CD14-positive monocyte (primary cell): Measurements from ENCODE around the gene NEGR1. TPM values are rescaled to one million over a fixed set of nuclear protein-coding genes. Genes with fewer than 3 reads are reported as not detected.

Experiments used
- DNase-seq, 3 donors: peaks; one replicate each; pipeline ENCODE4 v3.0.0-alpha.2; 2011 to 2022
- H2AFZ ChIP-seq: 2 replicates; pipeline ENCODE4 v1.6.0; 2012; ENCODE audit warnings: mild to moderate bottlenecking, low read depth, low read length, inconsistent platforms; ENCODE audit not compliant: insufficient read depth, poor library complexity, severe bottlenecking
- H3K27ac ChIP-seq, 2 donors: 1 replicate in 1 of 2; 2 replicates in 1 of 2; pipeline ENCODE4 v1.5.1; 2012 to 2013; ENCODE audit warnings: low read length in 2 of 2, control low read depth in 1 of 2, inconsistent platforms in 1 of 2, low read depth in 1 of 2, mild to moderate bottlenecking in 1 of 2
- H3K27me3 ChIP-seq, 2 donors: one replicate each; pipeline versions ENCODE4 v1.6.0 to v1.6.1; 2011 to 2013; ENCODE audit warnings: low read length in 2 of 2; ENCODE audit not compliant: control insufficient read depth in 2 of 2, insufficient read depth in 2 of 2
- H3K36me3 ChIP-seq, 2 donors: replicated peaks in 1 of 2; 1 replicate in 1 of 2; 2 replicates in 1 of 2; pipeline versions ENCODE4 v1.5.1 to v1.6.1; 2012 to 2013; ENCODE audit warnings: low read length in 2 of 2, control low read depth in 1 of 2, inconsistent platforms in 1 of 2, mild to moderate bottlenecking in 1 of 2; ENCODE audit not compliant: insufficient read depth in 2 of 2, control insufficient read depth in 1 of 2
- H3K4me1 ChIP-seq, 2 donors: 1 replicate in 1 of 2; 2 replicates in 1 of 2; pipeline versions ENCODE4 v1.5.1 to v1.6.1; 2012 to 2013; ENCODE audit warnings: low read length in 2 of 2, control low read depth in 1 of 2, inconsistent platforms in 1 of 2, mild to moderate bottlenecking in 1 of 2, moderate library complexity in 1 of 2; ENCODE audit not compliant: insufficient read depth in 2 of 2, control insufficient read depth in 1 of 2
- H3K4me2 ChIP-seq: replicated peaks from 2 replicates; pipeline ENCODE3; 2012; ENCODE audit warnings: low read length, moderate library complexity, mild to moderate bottlenecking; ENCODE audit not compliant: poor library complexity, severe bottlenecking; ENCODE audit errors: extremely low read depth
- H3K4me3 ChIP-seq, 3 experiments: fragments of 200-600 bp in 1 of 3; sonication (generic) in 1 of 3; replicated peaks in 1 of 3; 1 replicate in 2 of 3; 2 replicates in 1 of 3; pipeline ENCODE4 v1.5.1; 2011 to 2013; ENCODE audit warnings: low read length in 3 of 3, mild to moderate bottlenecking in 3 of 3, control low read depth in 2 of 3, low read depth in 2 of 3, inconsistent platforms in 1 of 3, moderate library complexity in 1 of 3
- H3K79me2 ChIP-seq: 2 replicates; pipeline ENCODE4 v1.6.0; 2012; ENCODE audit warnings: mild to moderate bottlenecking, control low read depth, inconsistent platforms, low read length, moderate library complexity; ENCODE audit not compliant: insufficient read depth
- H3K9ac ChIP-seq: 2 replicates; pipeline ENCODE4 v1.6.0; 2017; ENCODE audit warnings: low read length, mild to moderate bottlenecking; ENCODE audit not compliant: insufficient read depth, poor library complexity, severe bottlenecking
- H3K9me3 ChIP-seq, 2 donors: replicated peaks in 1 of 2; 1 replicate in 1 of 2; 2 replicates in 1 of 2; pipeline versions ENCODE4 v1.5.1 to v1.6.1; 2012 to 2013; ENCODE audit warnings: low read length in 2 of 2, control low read depth in 1 of 2; ENCODE audit not compliant: control insufficient read depth in 1 of 2, insufficient read depth in 1 of 2
- H4K20me1 ChIP-seq: 2 replicates; pipeline ENCODE4 v1.6.0; 2012; ENCODE audit warnings: mild to moderate bottlenecking, low read length, control low read depth, moderate library complexity; ENCODE audit not compliant: insufficient read depth
- H3K27ac Mint-ChIP-seq, 7 donors: one replicate each; pipeline ENCODE4 v1.8.0; 2020; ENCODE audit warnings: mild to moderate bottlenecking in 7 of 7, mixed read lengths in 7 of 7, moderate library complexity in 6 of 7, inconsistent platforms in 2 of 7
- H3K27me3 Mint-ChIP-seq, 3 donors: one replicate each; pipeline ENCODE4 v1.8.0; 2021 to 2022; ENCODE audit warnings: low read depth in 3 of 3, mild to moderate bottlenecking in 3 of 3, mixed read lengths in 3 of 3, moderate library complexity in 3 of 3, inconsistent platforms in 1 of 3
- H3K36me3 Mint-ChIP-seq, 2 donors: one replicate each; pipeline ENCODE4 v1.8.0; 2020; ENCODE audit warnings: mixed read lengths in 2 of 2, inconsistent platforms in 1 of 2, mild to moderate bottlenecking in 1 of 2
- H3K4me1 Mint-ChIP-seq: one replicate; pipeline ENCODE4 v1.8.0; 2020; ENCODE audit warnings: mild to moderate bottlenecking, mixed read lengths
- H3K4me3 Mint-ChIP-seq, 2 donors: one replicate each; pipeline ENCODE4 v1.8.0; 2020; ENCODE audit warnings: mild to moderate bottlenecking in 2 of 2, mixed read lengths in 2 of 2, moderate library complexity in 1 of 2
- H3K9me3 Mint-ChIP-seq, 7 donors: one replicate each; pipeline ENCODE4 v1.8.0; 2020 to 2022; ENCODE audit warnings: mixed read lengths in 7 of 7, mild to moderate bottlenecking in 6 of 7, moderate library complexity in 6 of 7, inconsistent platforms in 2 of 7
- WGBS: methylation state at CpG from one replicate; pipeline ENCODE4 v1.1.5; 2013; ENCODE audit warnings: missing lambda C conversion rate; ENCODE audit not compliant: insufficient coverage; 5-methylcytosine and 5-hydroxymethylcytosine counted together
- intact Hi-C, 2 donors: fragments of 100-400 bp; cut with micrococcal nuclease; formaldehyde crosslinking; loops; one replicate each; pipeline versions ENCODE4 v1.15.0 to v1.15.1; 2023
- polyA plus RNA-seq, 3 donors: library from polyadenylated mRNA; depleted of rRNA in 1 of 3; unstranded in 2 of 3; stranded (reverse) in 1 of 3; fragments of 300-500 nt in 2 of 3; fragments of >200 nt in 1 of 3; fragmentation: Illumina TruSeq in 2 of 3; gene quantifications; 1 replicate in 2 of 3; 2 replicates in 1 of 3; pipeline ENCODE4 v1.2.3, GENCODE V29; 2012 to 2021
- TF ChIP-seq, protein P1 (sequence below): fragments of 200-600 bp; IDR thresholded peaks from one replicate; pipeline ENCODE4 v1.8.0; 2022; ENCODE audit warnings: antibody characterized with exemption, mild to moderate bottlenecking

NEGR1 gene
- polyA plus RNA-seq, 3 donors: 0.03 to 0.15 (median 0.13) TPM

GRCh38 chr1:72229893-72230292 lies 52.4 kb downstream of the NEGR1 start:
- TF ChIP-seq, protein P1, sequence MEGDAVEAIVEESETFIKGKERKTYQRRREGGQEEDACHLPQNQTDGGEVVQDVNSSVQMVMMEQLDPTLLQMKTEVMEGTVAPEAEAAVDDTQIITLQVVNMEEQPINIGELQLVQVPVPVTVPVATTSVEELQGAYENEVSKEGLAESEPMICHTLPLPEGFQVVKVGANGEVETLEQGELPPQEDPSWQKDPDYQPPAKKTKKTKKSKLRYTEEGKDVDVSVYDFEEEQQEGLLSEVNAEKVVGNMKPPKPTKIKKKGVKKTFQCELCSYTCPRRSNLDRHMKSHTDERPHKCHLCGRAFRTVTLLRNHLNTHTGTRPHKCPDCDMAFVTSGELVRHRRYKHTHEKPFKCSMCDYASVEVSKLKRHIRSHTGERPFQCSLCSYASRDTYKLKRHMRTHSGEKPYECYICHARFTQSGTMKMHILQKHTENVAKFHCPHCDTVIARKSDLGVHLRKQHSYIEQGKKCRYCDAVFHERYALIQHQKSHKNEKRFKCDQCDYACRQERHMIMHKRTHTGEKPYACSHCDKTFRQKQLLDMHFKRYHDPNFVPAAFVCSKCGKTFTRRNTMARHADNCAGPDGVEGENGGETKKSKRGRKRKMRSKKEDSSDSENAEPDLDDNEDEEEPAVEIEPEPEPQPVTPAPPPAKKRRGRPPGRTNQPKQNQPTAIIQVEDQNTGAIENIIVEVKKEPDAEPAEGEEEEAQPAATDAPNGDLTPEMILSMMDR: no peak
- H3K27ac ChIP-seq: no peak overlapping the region
- H3K9me3 ChIP-seq: no peaks in the 10 kb centered on the region
- Mint-ChIP-seq H3K4me3 (no peak overlapping the region), H3K27ac (no peak overlapping the region), H3K9me3 (peaks cover 2 to 11% (median 4%) of the 10 kb centered on the region in 7 donors), H3K4me1 (peaks cover 9% of the 10 kb centered on the region), H3K27me3 (no peaks in the 10 kb centered on the region), H3K36me3 (no peaks in the 10 kb centered on the region)
- DNase-seq: no peak
- H3K36me3 ChIP-seq: no peaks in the 10 kb centered on the region
- H3K4me1 ChIP-seq: peaks cover 1 to 9% of the 10 kb centered on the region in 2 donors
- no peak overlapping the region for H3K4me3 ChIP-seq
- no peak overlapping the region for H2AFZ ChIP-seq
- intact Hi-C loops: no loop called here
- no peaks in the 10 kb centered on the region for H4K20me1 ChIP-seq
- no peaks in the 10 kb centered on the region for H3K79me2 ChIP-seq
- no peak overlapping the region for H3K9ac ChIP-seq
- H3K27me3 ChIP-seq: no peaks in the 10 kb centered on the region
- no peak overlapping the region for H3K4me2 ChIP-seq

- Histone ChIP-seq H3K79me2 (no peaks in the 10 kb centered on the region), H3K27ac (no peak overlapping the region), H3K4me1 (peaks cover 2 to 9% of the 10 kb centered on the region in 2 donors), H2AFZ (no peak overlapping the region), H3K4me2 (no peak overlapping the region), H3K27me3 (no peaks in the 10 kb centered on the region), H4K20me1 (no peaks in the 10 kb centered on the region), H3K4me3 (no peak overlapping the region), H3K9ac (no peak overlapping the region), H3K9me3 (no peaks in the 10 kb centered on the region), H3K36me3 (no peaks in the 10 kb centered on the region)
- Mint-ChIP-seq H3K4me1 (peaks cover 10% of the 10 kb centered on the region), H3K27me3 (no peaks in the 10 kb centered on the region), H3K9me3 (peaks cover 0 to 5% (median 2%) of the 10 kb centered on the region in 7 donors), H3K4me3 (no peak overlapping the region), H3K36me3 (no peaks in the 10 kb centered on the region), H3K27ac (no peak overlapping the region)
- intact Hi-C loops: no loop called here
- 100% methylated on average over 2 of the region's 4 CpGs for WGBS
- no peak for DNase-seq
- TF ChIP-seq, protein P1: no peak
Measured at GRCh38 chr1:72227667-72228066, 54.7 kb downstream of the NEGR1 start.
